Type B pancreatic cell (in vitro differentiated cells): ENCODE data around the gene DUXA. TPM values are rescaled to one million over a fixed set of nuclear protein-coding genes. Genes with fewer than 3 reads are reported as not detected.

Experiments
- DNase-seq: peaks from one replicate; pipeline ENCODE4 v3.0.0; 2021; ENCODE audit warnings: mixed read lengths; ENCODE audit not compliant: unreplicated experiment; ENCODE audit errors: extremely low spot score
- H3K27ac Mint-ChIP-seq: 2 replicates; pipeline ENCODE4 v1.8.0; 2021; ENCODE audit warnings: mild to moderate bottlenecking, mixed read lengths
- H3K27me3 Mint-ChIP-seq: 2 replicates; pipeline ENCODE4 v1.8.0; 2021; ENCODE audit warnings: mixed read lengths
- H3K36me3 Mint-ChIP-seq: 2 replicates; pipeline ENCODE4 v1.8.0; 2021; ENCODE audit warnings: mixed read lengths
- H3K4me1 Mint-ChIP-seq: one replicate; pipeline ENCODE4 v1.8.0; 2021; ENCODE audit warnings: mixed read lengths; ENCODE audit not compliant: unreplicated experiment
- H3K4me3 Mint-ChIP-seq: 2 replicates; pipeline ENCODE4 v1.8.0; 2021; ENCODE audit warnings: mild to moderate bottlenecking, mixed read lengths
- H3K9me3 Mint-ChIP-seq: 2 replicates; pipeline ENCODE4 v1.8.0; 2021; ENCODE audit warnings: mixed read lengths
- CTCF ChIP-seq: fragments of 200-600 bp; sonication (generic); conservative IDR thresholded peaks from 2 replicates; pipeline ENCODE4 v1.5.0; 2021; ENCODE audit warnings: antibody characterized with exemption, mild to moderate bottlenecking
- total RNA-seq: library from RNA; stranded (reverse); gene quantifications from 2 replicates; pipeline ENCODE4 v1.2.1, GENCODE V29; 2021; ENCODE audit warnings: low replicate concordance

The DUXA gene
- total RNA-seq, 1 donor from 2014 or later = not detected

- Mint-ChIP-seq H3K4me1 (peaks cover 14% of the 10 kb centered on the region), H3K4me3 (peak overlapping the region; percentile 98), H3K9me3 (peaks cover 9% of the 10 kb centered on the region), H3K27ac (peak overlapping the region; percentile 95), H3K36me3 (peaks cover 48% of the 10 kb centered on the region), H3K27me3 (peaks cover 4% of the 10 kb centered on the region)
- peak; percentile 34 for DNase-seq
- no peak for TF ChIP-seq CTCF
Observed at GRCh38 chr19:57192077-57192420, 24.8 kb upstream of the DUXA start.

GRCh38 chr19:57191141-57192076, 24.1 kb upstream of the DUXA start, which contains the start of gene ZNF264:
Gene ZNF264 (plus strand): TSS chr19:57191500. CDS start chr19:57191914, 414 bp downstream.
- no peak for TF ChIP-seq CTCF
- DNase-seq = peak; percentile 90
- Mint-ChIP-seq H3K27ac (peak within 1 kb of the TSS; percentile 95), H3K4me3 (peak within 1 kb of the TSS; percentile 98), H3K4me1 (peaks cover 14% of the 10 kb centered on the region), H3K9me3 (peaks cover 9% of the 10 kb centered on the region), H3K27me3 (peaks cover 4% of the 10 kb centered on the region), H3K36me3 (peaks cover 41% of the 10 kb centered on the region)

GRCh38 chr19:57190301-57190700, 23.0 kb upstream of the DUXA start:
- H3K4me3 Mint-ChIP-seq = peak overlapping the region; percentile 95
- H3K36me3 Mint-ChIP-seq = peaks cover 37% of the 10 kb centered on the region
- H3K27ac Mint-ChIP-seq = no peak overlapping the region
- peaks cover 4% of the 10 kb centered on the region for H3K27me3 Mint-ChIP-seq
- peaks cover 14% of the 10 kb centered on the region for H3K4me1 Mint-ChIP-seq
- no peak for TF ChIP-seq CTCF
- peaks cover 9% of the 10 kb centered on the region for H3K9me3 Mint-ChIP-seq
- no peak for DNase-seq

GRCh38 chr19:57171551-57172081, 4.3 kb upstream of the DUXA start:
- peak overlapping the region; percentile 32 for H3K27ac Mint-ChIP-seq
- H3K36me3 Mint-ChIP-seq = no peaks in the 10 kb centered on the region
- no peak for DNase-seq
- H3K9me3 Mint-ChIP-seq = peaks cover 5% of the 10 kb centered on the region
- H3K4me3 Mint-ChIP-seq = peak overlapping the region; percentile 81
- peaks cover 7% of the 10 kb centered on the region for H3K4me1 Mint-ChIP-seq
- no peak for TF ChIP-seq CTCF
- H3K27me3 Mint-ChIP-seq = no peaks in the 10 kb centered on the region

GRCh38 chr19:57165846-57166245, 1.4 kb downstream of the DUXA start:
- TF ChIP-seq CTCF = no peak
- no peak overlapping the region for H3K27ac Mint-ChIP-seq
- no peak for DNase-seq
- no peaks in the 10 kb centered on the region for H3K4me1 Mint-ChIP-seq
- peaks cover 6% of the 10 kb centered on the region for H3K9me3 Mint-ChIP-seq
- H3K36me3 Mint-ChIP-seq = peaks cover 3% of the 10 kb centered on the region
- no peaks in the 10 kb centered on the region for H3K27me3 Mint-ChIP-seq
- no peak overlapping the region for H3K4me3 Mint-ChIP-seq
